Testis (tissue), 3 donors: Measurements from ENCODE around the gene TMEM41A. TPM values are rescaled to one million over a fixed set of nuclear protein-coding genes. Genes with fewer than 3 reads are reported as not detected.

Source experiments
- DNase-seq: peaks from one replicate; pipeline ENCODE4 v3.0.0-alpha.2; 2019
- H3K27ac ChIP-seq, 2 donors: fragments of 200-600 bp; sonication (generic); one replicate each; pipeline ENCODE4 v1.5.1; 2019
- H3K27me3 ChIP-seq: fragments of 200-600 bp; sonication (generic); one replicate; pipeline ENCODE4 v1.5.1; 2019
- H3K36me3 ChIP-seq: fragments of 200-600 bp; sonication (generic); one replicate; pipeline ENCODE4 v1.5.1; 2017; ENCODE audit warnings: low read depth; ENCODE audit errors: missing control alignments
- H3K4me1 ChIP-seq: fragments of 200-600 bp; sonication (generic); one replicate; pipeline ENCODE4 v1.5.1; 2019
- H3K4me3 ChIP-seq, 2 donors: fragments of 200-600 bp; sonication (generic); one replicate each; pipeline ENCODE4 v1.5.1; 2017 to 2019
- H3K9me3 ChIP-seq: fragments of 200-600 bp; sonication (generic); one replicate; pipeline ENCODE4 v1.5.1; 2017
- CTCF ChIP-seq, 3 experiments: fragments of 450-650 bp in 2 of 3; fragments of 200-600 bp in 1 of 3; sonication (generic) in 1 of 3; IDR thresholded peaks; one replicate each; pipeline ENCODE4 v1.5.1; 2016 to 2019; ENCODE audit warnings: antibody characterized with exemption in 3 of 3, mild to moderate bottlenecking in 2 of 3, moderate library complexity in 1 of 3
- POLR2A ChIP-seq: fragments of 450-650 bp; IDR thresholded peaks from one replicate; pipeline ENCODE4 v1.6.1; 2017; ENCODE audit warnings: antibody characterized with exemption, mild to moderate bottlenecking, moderate library complexity
- WGBS, 2 donors: methylation state at CpG; one replicate each; pipeline ENCODE4 v1.1.5; 2018; 5-methylcytosine and 5-hydroxymethylcytosine counted together
- intact Hi-C: fragments of 100-400 bp; cut with DNase I; formaldehyde crosslinking; loops from one replicate; pipeline ENCODE4 v1.15.1; 2023; ENCODE audit warnings: low total_unique reads
- polyA plus RNA-seq: library from polyadenylated mRNA; stranded (reverse); fragments of 350-450 nt; fragmentation: Illumina TruSeq; extraction: RNeasy Lipid Tissue Mini Kit (QIAGEN cat#74804); gene quantifications from one replicate; pipeline ENCODE4 v1.2.3, GENCODE V29; 2014; ENCODE audit warnings: low read depth, low replicate concordance; ENCODE audit not compliant: insufficient read depth
- total RNA-seq, 2 donors: library from RNA; depleted of rRNA; stranded (reverse); fragments of >200 nt; gene quantifications; one replicate each; pipeline ENCODE4 v1.2.3, GENCODE V29; 2016

TMEM41A gene
- total and polyA plus RNA-seq, 3 donors from 2014 or later, result 29.9 to 38.7 (median 34.4) TPM

GRCh38 chr3:185534511-185534910 lies 35.7 kb upstream of the TMEM41A start:
- WGBS, 2 donors, result 77 to 86% methylated on average over 2 of the region's 2 CpGs
- H3K4me1 ChIP-seq, result peaks cover 5% of the 10 kb centered on the region
- H3K27me3 ChIP-seq, result no peaks in the 10 kb centered on the region
- no peaks in the 10 kb centered on the region for H3K36me3 ChIP-seq
- H3K4me3 ChIP-seq, result no peak overlapping the region
- H3K27ac ChIP-seq, result no peak overlapping the region
- intact Hi-C loops, result no loop called here
- H3K9me3 ChIP-seq, result no peaks in the 10 kb centered on the region
- DNase-seq, result no peak
- TF ChIP-seq CTCF (IDR thresholded peaks at IDR 0.05) (no peak), POLR2A (no peak)

GRCh38 chr3:185532901-185533300 lies 34.1 kb upstream of the TMEM41A start:
- 59 to 60% methylated on average over 5 of the region's 5 CpGs for WGBS, 2 donors
- no peak for DNase-seq
- intact Hi-C loops, result no loop called here

GRCh38 chr3:185530856-185531255 lies 32.0 kb upstream of the TMEM41A start:
- intact Hi-C loops, result no loop called here
- no peak overlapping the region for H3K4me3 ChIP-seq

More at GRCh38 chr3:185532901-185533300, 34.1 kb upstream of the TMEM41A start:
- no peak for TF ChIP-seq CTCF (IDR thresholded peaks at IDR 0.05)
- TF ChIP-seq POLR2A, result no peak
- H3K9me3 ChIP-seq, result no peaks in the 10 kb centered on the region
- H3K4me1 ChIP-seq, result peaks cover 5% of the 10 kb centered on the region
- no peak overlapping the region for H3K4me3 ChIP-seq
- no peak overlapping the region for H3K27ac ChIP-seq
- no peaks in the 10 kb centered on the region for H3K27me3 ChIP-seq
- H3K36me3 ChIP-seq, result no peaks in the 10 kb centered on the region

GRCh38 chr3:185528532-185528931 lies 29.7 kb upstream of the TMEM41A start:
- TF ChIP-seq CTCF (IDR thresholded peaks at IDR 0.05) (no peak), POLR2A (no peak)
- intact Hi-C loops, result no loop called here
- 85 to 89% methylated on average over 6 of the region's 6 CpGs for WGBS, 2 donors
- H3K27me3 ChIP-seq, result no peaks in the 10 kb centered on the region
- H3K9me3 ChIP-seq, result no peaks in the 10 kb centered on the region
- DNase-seq, result no peak
- H3K4me1 ChIP-seq, result no peaks in the 10 kb centered on the region
- no peak overlapping the region for H3K4me3 ChIP-seq
- no peak overlapping the region for H3K27ac ChIP-seq
- H3K36me3 ChIP-seq, result no peaks in the 10 kb centered on the region

More at GRCh38 chr3:185530856-185531255, 32.0 kb upstream of the TMEM41A start:
- peaks cover 5% of the 10 kb centered on the region for H3K4me1 ChIP-seq
- H3K27me3 ChIP-seq, result no peaks in the 10 kb centered on the region
- H3K36me3 ChIP-seq, result no peaks in the 10 kb centered on the region
- WGBS, 2 donors, result 54 to 67% methylated on average over 5 of the region's 5 CpGs
- no peaks in the 10 kb centered on the region for H3K9me3 ChIP-seq
- TF ChIP-seq POLR2A (no peak), CTCF (IDR thresholded peaks at IDR 0.05) (no peak)
- H3K27ac ChIP-seq, result no peak overlapping the region
- no peak for DNase-seq

DNA sequence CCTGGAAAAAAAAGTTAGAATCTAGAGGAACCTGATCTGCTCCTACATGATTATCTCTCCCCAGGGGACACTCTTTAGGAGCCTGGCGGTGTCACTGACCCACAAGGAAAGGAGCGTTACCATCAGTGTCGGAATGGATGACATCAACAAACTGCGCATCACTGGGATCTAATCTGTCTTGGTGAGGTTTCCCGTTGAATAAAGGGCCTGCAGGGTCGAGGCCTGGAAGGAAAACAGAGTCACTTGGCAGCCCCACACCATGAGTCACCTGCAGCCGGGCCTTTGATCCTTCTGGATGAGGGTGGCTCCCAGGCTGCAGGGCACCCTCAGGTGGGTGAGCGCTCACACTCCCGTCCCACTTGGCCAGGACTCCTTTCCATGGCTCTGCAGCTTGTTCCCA lies 28.5 kb upstream of the TMEM41A start:
- DNase-seq, result no peak
- no peak for TF ChIP-seq POLR2A
- no peaks in the 10 kb centered on the region for H3K27me3 ChIP-seq
- no peaks in the 10 kb centered on the region for H3K36me3 ChIP-seq
- WGBS, 2 donors, result 56 to 73% methylated on average over 9 of the region's 9 CpGs
- intact Hi-C loops, result no loop called here
- H3K27ac ChIP-seq, result no peak overlapping the region
- H3K4me3 ChIP-seq, result no peak overlapping the region
- no peaks in the 10 kb centered on the region for H3K9me3 ChIP-seq
- no peaks in the 10 kb centered on the region for H3K4me1 ChIP-seq
